ENCODE measurements around the gene SLC35G4.

DNA sequence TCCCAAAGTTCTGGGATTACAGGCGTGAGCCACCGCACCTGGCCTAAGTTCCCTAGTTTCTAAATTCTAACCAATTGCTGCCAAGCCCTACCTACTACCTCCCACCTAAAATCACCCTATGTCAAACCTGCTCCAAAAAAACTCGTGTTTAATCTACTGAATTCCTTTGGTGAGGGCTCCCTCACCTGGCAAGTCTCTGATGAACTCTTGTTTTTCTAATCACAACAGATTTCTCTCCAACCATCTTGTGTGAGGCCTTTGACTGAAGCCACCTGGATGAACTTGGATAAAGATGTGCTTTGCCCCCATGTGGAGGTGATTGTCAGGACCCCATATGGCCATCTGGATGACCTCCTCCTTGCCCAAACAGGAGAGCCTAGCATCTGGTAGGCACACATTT is 17.4 kb upstream of the SLC35G4 start:
- TF ChIP-seq, protein P1, sequence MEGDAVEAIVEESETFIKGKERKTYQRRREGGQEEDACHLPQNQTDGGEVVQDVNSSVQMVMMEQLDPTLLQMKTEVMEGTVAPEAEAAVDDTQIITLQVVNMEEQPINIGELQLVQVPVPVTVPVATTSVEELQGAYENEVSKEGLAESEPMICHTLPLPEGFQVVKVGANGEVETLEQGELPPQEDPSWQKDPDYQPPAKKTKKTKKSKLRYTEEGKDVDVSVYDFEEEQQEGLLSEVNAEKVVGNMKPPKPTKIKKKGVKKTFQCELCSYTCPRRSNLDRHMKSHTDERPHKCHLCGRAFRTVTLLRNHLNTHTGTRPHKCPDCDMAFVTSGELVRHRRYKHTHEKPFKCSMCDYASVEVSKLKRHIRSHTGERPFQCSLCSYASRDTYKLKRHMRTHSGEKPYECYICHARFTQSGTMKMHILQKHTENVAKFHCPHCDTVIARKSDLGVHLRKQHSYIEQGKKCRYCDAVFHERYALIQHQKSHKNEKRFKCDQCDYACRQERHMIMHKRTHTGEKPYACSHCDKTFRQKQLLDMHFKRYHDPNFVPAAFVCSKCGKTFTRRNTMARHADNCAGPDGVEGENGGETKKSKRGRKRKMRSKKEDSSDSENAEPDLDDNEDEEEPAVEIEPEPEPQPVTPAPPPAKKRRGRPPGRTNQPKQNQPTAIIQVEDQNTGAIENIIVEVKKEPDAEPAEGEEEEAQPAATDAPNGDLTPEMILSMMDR (IDR thresholded peaks at IDR 0.05), result no peak
- no peak for TF ChIP-seq POLR2AphosphoS5 (IDR thresholded peaks at IDR 0.05; ENCODE audit: low read depth, low read length)

All from Panc1 (cell line).